IPS-18c (cell line): ENCODE measurements around the gene ARHGAP26.

Source experiments
- H3K4me3 ChIP-seq: 2 replicates; pipeline ENCODE4 v1.7.0; 2013; ENCODE audit warnings: low read depth, mild to moderate bottlenecking, low read length, moderate library complexity; ENCODE audit not compliant: insufficient read depth
- H3K9me3 ChIP-seq: one replicate; pipeline ENCODE4 v1.6.1; 2013; ENCODE audit warnings: mild to moderate bottlenecking, low read length, moderate library complexity; ENCODE audit not compliant: control insufficient read depth, insufficient read depth

ARHGAP26 gene

DNA sequence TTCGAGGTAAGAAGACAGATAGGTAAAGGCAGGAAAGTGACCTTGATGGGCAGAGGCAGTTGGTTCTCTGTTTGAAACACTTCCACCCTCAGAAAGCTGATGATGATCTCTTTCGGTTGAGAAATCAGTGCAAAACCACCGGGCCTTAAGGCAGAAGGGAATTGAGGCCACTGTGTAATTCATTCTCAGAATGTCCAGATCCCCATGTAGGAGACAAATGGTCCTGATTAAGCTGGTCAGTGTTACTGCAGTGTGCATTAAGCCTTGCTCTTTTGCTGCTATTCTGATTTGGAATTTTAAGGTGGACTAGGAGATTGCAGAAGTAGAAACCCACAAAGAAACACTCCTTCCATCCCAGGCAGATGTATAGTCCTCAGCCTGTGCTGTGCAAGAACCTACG, 255.2 kb downstream of the ARHGAP26 start:
- Histone ChIP-seq H3K9me3 (no peaks in the 10 kb centered on the region), H3K4me3 (no peak overlapping the region)

DNA sequence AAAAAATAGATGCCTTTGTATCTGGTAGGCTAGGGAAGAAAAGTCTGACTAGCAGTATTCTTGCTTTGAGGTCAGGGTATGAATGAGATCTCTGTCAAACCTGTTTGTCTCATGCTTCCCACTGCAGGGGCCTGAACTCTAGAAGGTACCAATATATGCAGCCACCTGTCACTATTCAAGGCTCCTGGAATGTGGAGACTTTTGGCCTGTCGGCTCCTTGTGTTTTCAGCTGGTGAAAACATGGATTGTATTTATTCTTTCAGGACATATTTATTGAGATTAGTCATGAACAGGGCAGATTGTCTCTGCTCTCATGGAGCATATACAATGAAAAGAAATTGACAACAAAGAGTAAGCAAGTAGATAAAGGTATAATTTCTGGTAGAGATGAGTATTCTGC, 255.8 kb downstream of the ARHGAP26 start:
- no peak overlapping the region for H3K4me3 ChIP-seq

DNA sequence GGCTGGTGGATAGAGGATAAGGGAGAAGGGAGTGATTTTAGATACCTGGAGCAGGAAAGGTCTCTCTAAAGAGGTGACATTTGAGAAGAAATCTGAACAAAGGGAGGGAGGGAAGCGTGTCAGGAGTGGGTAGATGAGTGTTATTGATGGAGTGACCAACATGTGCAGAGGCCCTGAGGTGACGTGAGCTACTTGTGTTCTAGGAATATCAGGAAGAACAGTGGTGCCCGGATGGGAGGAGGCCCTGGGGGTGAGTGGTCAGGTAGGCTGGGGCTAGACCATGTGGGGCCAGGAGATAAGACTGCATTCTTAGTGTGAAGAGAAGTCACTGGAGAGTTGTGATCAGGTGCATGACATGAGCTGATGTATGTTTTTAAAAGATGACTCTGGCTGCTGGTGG, 256.2 kb downstream of the ARHGAP26 start:
- Histone ChIP-seq H3K9me3 (no peaks in the 10 kb centered on the region), H3K4me3 (no peak overlapping the region)

More for the DNA sequence above, 255.8 kb downstream of the ARHGAP26 start:
- H3K9me3 ChIP-seq: no peaks in the 10 kb centered on the region

GRCh38 chr5:143029293-143029692, 259.1 kb downstream of the ARHGAP26 start:
- Histone ChIP-seq H3K4me3 (no peak overlapping the region), H3K9me3 (no peaks in the 10 kb centered on the region)

- Histone ChIP-seq H3K4me3 (no peak overlapping the region), H3K9me3 (no peaks in the 10 kb centered on the region)
Observed at GRCh38 chr5:143030349-143030748, 260.2 kb downstream of the ARHGAP26 start.

GRCh38 chr5:143031781-143032580, 261.8 kb downstream of the ARHGAP26 start:
- Histone ChIP-seq H3K4me3 (no peak overlapping the region), H3K9me3 (no peaks in the 10 kb centered on the region)

GRCh38 chr5:143032581-143032836, 262.3 kb downstream of the ARHGAP26 start:
- no peak overlapping the region for H3K4me3 ChIP-seq

GRCh38 chr5:143033535-143034250, 263.5 kb downstream of the ARHGAP26 start:
- H3K4me3 ChIP-seq: no peak overlapping the region
- H3K9me3 ChIP-seq: no peaks in the 10 kb centered on the region

More at GRCh38 chr5:143032581-143032836, 262.3 kb downstream of the ARHGAP26 start:
- H3K9me3 ChIP-seq: no peaks in the 10 kb centered on the region

DNA sequence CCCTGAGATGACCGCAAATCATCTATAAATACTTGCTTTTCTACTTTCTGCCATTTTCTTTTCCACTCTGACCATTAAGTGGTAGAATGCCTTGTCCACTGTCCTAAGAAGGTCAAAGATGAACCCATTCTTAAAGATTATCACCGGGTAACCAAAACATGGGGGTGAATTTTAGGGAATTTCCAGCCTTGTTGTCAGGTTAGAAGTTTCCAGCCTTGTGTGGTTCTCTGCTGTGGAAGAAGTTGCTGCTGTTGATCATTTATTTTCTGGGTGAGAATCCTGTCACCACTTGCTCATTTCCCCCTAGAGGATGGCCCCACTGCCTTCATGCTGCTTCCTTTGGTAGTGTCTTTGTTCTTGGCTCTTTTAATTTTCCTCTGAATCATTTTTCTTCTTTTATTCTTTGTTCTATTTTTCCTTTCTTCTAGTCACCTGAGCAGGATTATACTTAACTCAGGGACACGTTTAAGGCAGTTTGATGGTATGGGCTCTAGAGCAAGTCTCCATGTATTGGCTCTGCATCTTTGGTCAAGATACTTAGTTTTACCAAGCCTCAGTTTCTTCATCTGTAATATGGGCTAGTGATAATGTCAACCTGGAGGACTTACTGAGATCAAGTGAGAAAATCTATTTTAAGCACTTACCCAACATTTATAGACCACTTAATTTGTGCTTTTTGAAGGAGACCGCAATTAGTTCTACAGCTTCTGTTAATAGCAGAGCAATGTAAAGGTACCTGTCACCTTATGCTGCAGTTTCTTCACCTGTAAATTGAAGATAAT, 266.2 kb downstream of the ARHGAP26 start:
- H3K4me3 ChIP-seq: no peak overlapping the region
- H3K9me3 ChIP-seq: no peaks in the 10 kb centered on the region

DNA sequence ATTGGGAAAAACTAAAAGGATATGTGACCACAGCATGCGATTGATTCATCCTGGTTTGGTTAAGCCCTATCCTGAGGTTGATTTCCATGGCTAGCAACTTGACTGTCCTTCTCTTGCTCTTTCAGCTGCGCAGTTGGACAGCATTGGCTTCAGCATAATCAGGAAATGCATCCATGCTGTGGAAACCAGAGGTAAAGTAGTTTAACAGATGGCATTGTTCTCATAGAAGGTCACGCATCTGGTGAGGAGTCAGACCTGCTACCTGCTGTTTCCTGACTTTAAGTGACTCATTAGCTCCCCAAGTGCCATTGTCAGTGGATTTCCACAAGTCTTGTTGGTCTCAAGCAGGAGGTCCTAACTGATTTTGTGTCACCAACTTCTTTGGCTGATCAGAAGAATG, 266.9 kb downstream of the ARHGAP26 start:
- no peak overlapping the region for H3K4me3 ChIP-seq
- no peaks in the 10 kb centered on the region for H3K9me3 ChIP-seq

DNA sequence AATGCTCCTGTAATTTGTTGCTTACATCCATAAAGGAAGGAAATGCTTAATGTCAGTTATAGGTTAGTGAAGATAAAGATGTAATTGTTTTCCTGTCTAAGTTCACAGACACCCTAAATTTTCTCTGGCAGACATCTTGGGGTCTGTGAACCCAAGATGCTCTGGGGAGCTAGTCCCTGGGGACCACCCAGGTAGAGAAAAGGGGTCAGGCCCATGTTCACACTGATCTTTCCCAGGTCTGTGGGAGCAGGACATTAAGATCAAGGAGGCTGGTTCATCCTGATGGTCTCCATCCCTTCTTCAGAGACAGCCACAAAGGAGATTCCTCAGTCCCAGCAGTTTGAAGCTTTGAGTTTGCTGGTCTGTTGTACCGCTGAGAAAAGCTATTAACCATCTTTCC, 267.5 kb downstream of the ARHGAP26 start:
- no peaks in the 10 kb centered on the region for H3K9me3 ChIP-seq
- H3K4me3 ChIP-seq: no peak overlapping the region

GRCh38 chr5:143040622-143041021, 270.4 kb downstream of the ARHGAP26 start:
- Histone ChIP-seq H3K9me3 (no peaks in the 10 kb centered on the region), H3K4me3 (no peak overlapping the region)

GRCh38 chr5:143041461-143041860, 271.3 kb downstream of the ARHGAP26 start:
- H3K4me3 ChIP-seq: no peak overlapping the region

GRCh38 chr5:143041972-143042770, 272.0 kb downstream of the ARHGAP26 start:
- Histone ChIP-seq H3K9me3 (no peaks in the 10 kb centered on the region), H3K4me3 (no peak overlapping the region)

More at GRCh38 chr5:143041461-143041860, 271.3 kb downstream of the ARHGAP26 start:
- no peaks in the 10 kb centered on the region for H3K9me3 ChIP-seq

GRCh38 chr5:143044265-143044664, 274.1 kb downstream of the ARHGAP26 start:
- Histone ChIP-seq H3K4me3 (no peak overlapping the region), H3K9me3 (no peaks in the 10 kb centered on the region)

GRCh38 chr5:143045062-143045461, 274.9 kb downstream of the ARHGAP26 start:
- H3K4me3 ChIP-seq: no peak overlapping the region
- no peaks in the 10 kb centered on the region for H3K9me3 ChIP-seq

DNA sequence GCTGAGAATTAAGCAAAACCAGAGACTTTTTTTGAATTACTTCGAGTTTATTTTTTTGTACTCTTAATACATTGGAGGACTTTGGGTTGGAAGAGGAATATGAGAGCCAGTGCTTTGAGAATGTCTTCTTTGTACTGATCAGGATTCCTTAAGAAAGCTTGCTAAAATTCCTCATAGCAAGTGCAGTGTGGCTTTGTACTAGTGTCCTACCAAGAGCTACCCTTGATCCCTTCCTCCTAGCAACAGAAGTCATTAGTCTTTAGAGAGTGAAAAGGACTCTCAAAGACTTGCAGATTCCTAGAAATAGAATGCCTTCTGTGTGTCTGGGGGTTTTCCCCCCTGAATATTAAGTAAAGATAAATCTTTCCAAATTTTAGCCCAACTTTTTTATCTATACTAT, 276.1 kb downstream of the ARHGAP26 start:
- Histone ChIP-seq H3K9me3 (no peaks in the 10 kb centered on the region), H3K4me3 (no peak overlapping the region)
